Limb (tissue), 2 donors: ENCODE data around the gene SLC13A1.
"Not testable (repeated sequence)": the region's sequence is repeated elsewhere in the genome, so short reads cannot be mapped to it uniquely, and the experiment has no call there.

Experiments
- DNase-seq, 2 donors: peaks; one replicate each; pipeline ENCODE4 v3.0.0-alpha.2; 2016; ENCODE audit errors: extremely low spot score in 2 of 2

The SLC13A1 gene, protein sequence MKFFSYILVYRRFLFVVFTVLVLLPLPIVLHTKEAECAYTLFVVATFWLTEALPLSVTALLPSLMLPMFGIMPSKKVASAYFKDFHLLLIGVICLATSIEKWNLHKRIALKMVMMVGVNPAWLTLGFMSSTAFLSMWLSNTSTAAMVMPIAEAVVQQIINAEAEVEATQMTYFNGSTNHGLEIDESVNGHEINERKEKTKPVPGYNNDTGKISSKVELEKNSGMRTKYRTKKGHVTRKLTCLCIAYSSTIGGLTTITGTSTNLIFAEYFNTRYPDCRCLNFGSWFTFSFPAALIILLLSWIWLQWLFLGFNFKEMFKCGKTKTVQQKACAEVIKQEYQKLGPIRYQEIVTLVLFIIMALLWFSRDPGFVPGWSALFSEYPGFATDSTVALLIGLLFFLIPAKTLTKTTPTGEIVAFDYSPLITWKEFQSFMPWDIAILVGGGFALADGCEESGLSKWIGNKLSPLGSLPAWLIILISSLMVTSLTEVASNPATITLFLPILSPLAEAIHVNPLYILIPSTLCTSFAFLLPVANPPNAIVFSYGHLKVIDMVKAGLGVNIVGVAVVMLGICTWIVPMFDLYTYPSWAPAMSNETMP

DNA sequence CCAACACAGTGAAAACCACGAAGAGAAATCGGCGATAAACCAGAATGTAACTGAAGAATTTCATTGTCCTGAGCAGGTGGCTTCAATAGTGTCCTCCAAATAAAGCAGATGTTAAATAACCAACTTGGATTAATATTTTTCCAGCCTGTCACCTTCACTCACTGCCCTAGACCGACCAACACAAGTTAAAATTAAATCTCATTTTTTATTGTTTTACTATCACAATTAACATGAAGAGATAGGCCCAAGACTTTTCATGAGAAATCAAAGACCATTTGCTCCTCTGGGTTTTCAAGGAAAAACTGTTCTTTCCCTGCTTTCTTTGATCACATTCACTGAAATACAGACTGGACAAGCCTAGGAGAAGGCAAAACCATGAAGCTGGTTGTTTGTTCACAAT lies at the start of gene SLC13A1:
TSS of gene SLC13A1 (minus strand) at position 87 of the 400 bp plus-strand sequence. CDS start at position 64, 23 bp downstream.
- no peak for DNase-seq

DNA sequence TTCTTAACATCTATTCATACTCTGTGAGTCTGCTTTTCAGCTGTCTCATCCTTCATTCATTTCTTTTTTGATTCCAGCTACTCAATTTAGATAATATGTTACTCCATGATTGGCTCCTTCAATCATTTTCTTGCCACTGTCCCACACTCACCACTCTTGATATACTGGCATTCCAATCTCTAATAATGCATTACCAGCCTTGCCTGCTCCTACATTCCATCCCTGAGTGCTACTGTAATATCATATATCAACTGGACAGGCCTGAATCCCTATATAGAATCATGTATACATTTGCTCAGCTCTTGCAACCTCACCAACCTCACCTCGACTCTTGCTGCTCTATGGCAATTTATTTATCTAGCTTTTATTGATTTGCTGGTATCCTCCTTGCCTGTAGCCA lies 45.0 kb upstream of the SLC13A1 start:
- no peak for DNase-seq

DNA sequence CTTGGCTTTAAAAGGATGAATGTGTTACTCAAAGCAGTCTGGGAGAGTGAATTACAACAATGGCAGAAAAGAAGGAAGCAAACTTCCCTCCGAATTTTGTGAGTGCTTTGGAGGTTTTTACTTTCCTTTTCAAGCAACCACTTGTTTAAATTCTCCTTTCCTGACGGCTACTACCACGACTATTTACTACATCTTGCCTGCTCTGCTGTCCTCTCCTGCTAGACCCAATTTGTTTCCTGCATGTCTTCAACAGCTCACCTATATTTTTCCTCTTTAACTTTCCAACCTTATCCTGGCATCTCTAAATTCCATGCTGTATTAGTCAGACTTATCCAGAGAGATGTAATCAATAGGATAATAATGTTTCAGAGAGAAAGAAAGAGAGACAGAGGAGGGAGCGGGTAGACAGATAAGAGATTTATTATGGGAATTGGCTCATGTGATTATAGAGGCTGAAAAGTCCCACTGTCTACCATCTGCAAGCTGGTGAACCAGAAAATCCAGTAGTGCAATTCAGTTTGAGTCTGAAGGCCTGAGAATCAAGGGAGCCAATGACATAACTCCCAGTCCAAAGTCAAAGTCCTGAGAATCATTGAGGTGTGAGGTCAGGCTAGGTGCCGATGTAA lies 42.8 kb upstream of the SLC13A1 start:
- DNase-seq: no peak

DNA sequence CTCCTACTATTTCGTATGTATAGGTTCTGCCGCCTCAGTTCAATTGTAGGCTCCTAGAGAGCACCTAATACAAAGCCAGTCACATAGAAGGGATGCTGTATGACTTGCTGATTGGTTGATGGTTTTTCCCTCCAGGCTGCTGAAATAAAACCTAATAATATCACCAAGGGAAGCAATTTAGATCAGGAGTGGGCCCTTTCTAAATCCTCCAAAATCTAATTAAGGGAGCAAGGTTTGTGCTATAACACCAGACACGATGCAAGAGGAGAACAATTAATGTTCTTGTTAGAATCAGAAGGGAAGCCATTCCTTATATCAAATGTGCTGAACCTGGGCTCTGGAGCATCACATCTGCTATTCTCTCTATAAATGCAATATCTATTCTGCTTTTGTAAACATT lies 42.0 kb upstream of the SLC13A1 start:
- DNase-seq: no peak

DNA sequence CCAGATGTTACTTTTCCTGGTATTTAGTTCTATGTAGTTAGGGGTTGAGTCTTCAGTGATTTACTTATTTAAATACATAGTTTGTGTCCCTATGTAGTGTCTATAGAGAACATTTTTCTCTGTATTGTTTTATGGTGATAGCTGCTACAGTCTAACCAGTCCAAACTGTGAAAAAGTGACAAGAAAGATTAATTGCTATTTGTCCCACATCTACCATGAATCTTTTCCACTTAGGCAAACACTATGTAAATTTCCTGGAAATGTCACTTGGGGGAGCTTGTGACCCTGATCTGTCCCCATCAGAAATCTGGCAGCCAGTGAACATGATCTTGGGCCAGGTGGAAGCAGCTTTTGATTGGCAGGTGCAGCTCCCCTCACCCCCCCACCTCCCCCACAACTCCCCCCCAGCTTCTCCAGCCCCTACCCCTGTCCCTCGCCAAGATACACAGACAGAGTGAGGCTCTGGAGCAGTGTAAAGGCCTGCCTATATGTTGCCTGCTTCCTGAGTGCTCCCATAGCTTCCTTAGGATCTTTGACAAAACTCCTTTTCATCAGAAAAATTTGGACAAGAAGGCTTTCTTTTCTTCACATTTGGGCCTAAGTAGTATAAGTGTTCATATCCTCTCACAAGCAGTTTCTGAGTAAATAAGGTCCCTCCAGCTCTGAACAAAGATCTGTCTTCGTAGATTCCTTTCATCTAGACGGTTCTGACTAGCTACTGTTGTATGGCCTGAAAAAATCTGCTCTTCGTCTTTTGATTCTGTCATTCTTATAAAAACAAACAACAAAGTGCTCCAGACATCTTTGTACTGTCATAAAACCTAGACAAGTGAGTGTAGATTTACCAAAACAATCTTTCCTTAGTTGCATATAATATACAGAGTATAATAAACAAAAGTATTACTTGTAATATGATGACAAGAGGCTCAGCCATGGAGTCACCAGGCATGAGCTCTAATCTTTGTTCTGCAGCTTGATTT lies 31.5 kb upstream of the SLC13A1 start:
- peak; percentile 24 to 45 for DNase-seq

DNA sequence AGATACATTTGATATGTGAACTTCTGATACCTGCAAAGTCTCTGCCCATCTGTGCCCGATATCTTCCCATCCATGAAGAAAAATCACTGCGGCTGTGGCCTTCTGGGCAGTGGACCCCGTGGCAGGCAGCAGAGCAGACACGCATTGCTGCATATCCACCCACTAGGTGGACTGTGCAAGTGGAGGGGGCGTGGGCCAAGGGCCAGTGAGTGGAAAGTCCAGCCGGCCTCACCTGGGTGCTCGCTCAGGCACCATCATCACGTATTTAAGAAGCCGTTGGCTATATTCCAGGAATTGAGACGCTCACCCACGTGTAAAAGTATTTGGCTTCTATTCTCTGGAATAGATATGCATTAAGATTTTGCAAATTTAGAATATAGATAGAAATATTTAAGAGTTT lies 30.8 kb upstream of the SLC13A1 start:
- DNase-seq: no peak

DNA sequence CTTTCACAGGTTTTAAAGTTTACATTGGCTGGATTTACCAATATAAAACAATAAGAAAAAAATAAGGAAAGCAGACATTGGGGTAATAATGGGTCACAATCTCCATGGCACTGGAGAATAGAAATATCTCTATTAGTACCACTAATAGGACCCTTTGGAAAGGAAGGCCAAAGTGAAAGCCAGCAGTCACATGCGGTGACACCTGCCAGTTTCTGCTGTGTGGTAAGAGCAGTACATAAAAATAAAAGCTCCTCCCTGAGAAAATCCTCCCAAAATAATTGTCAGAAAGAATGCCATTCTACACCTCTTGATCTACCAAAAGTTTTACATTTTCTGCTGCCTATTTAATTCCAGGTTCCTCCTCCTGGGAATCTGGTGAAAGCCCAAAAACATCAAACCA lies 30.4 kb upstream of the SLC13A1 start:
- DNase-seq: no peak

DNA sequence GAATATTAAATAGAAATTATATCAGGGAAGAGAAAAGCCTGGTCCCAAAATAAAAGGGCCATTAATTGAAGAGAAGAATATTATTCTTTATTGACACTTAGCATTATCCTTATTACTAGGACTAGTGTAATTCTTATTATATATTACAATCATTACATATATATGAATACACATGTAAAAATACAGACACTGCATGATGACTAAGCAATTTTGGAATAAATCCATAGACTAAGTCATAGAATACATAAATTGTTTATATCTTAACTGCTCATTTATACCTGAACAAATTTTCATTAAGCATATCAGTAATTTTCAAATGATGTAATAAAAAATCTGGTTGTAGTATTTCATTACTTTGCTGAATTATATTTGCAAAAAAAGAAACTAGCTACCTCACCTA lies 29.7 kb upstream of the SLC13A1 start:
- DNase-seq: no peak

DNA sequence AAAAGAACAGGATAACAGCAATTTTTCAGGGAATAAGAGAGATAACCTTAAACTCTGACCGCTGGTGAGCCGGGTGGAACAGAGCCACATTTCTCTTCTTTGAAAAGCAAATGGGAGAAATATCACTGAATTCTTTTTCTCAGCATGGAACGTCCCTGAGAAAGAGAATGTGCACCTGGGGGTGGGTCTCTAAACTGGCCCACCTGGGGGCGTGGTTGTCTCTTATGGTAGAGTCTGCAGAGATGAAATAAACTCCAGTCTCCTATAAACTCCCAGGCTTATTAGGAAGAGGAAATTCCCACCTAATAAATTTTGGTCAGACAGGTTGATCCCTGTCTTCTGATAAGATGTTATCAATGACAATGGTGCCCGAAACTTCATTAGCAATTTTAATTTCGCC lies 27.9 kb upstream of the SLC13A1 start:
- DNase-seq: not testable (repeated sequence)

DNA sequence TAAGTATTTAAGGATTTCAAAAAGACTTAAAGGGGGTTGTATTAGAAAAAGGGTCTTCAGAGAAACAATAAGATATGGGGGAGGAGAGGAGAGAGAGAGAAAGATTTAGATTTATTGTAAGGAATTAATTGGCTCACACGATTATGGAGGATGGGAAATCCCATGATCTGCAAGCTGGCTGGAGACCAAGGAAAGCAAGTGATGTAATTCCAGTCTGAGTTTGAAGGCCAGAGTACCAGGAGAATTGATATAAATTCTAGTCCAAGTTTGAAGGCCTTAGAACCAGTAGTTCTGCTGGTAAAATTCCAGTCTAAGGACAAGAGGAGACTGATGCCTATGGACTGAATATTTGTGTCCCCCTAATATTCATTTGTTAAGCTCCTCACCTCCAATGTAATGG lies 20.6 kb upstream of the SLC13A1 start:
- no peak for DNase-seq

DNA sequence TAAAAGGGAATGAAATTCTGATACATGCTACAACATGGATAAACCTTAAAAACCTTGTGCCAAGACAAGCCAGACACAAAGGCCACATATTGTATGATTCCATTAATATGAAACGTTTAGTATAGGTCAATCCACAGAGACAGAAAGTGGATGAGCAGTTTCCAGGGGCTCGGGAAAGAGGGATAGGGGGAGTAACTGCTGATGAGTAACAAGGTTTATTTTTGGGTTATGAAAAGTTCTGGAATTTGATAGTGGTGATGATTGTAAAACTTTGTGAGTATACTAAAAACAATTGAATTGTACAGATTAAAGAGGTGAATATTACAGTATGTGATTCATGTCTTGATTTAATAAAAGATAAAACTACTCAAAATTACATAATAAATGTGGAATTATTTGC lies 19.1 kb upstream of the SLC13A1 start:
- no peak for DNase-seq

DNA sequence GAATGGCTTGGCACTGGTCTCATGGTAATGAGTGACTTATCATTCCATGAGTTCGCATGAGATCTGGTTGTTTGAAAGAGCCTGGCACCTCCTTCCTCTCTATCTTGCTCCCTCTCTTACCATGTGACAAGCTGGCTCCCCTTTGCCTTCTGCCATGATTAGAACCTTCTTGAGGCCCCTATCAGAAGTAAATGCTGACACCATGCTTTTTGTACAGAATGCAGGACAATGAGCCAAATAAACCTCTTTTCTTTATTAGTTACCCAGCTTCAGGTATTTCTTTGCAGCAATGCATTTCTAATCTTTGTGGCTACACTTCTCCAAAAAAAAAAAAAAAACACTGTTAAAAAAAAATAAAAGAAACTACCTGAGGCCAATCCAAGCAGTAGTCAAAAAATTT lies 17.1 kb upstream of the SLC13A1 start:
- DNase-seq: no peak

DNA sequence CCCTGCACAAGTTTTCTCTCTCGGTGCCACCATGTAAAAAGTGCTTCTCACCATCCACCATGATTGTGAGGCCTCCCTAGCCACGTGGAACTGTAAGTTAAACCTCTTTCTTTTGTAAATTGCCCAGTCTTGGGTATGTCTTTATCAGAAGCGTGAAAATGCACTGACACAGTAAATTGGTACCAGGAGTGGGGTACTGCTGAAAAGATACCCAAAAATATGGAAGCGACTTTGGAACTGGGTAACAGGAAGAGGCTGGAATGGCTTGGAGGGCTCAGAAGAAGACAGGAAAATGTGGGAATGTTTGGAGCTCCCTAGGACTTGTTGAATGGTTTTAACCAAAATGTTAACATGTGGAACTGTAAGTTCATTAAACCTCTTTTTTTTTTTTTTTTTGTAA lies 15.6 kb upstream of the SLC13A1 start:
- no peak for DNase-seq

DNA sequence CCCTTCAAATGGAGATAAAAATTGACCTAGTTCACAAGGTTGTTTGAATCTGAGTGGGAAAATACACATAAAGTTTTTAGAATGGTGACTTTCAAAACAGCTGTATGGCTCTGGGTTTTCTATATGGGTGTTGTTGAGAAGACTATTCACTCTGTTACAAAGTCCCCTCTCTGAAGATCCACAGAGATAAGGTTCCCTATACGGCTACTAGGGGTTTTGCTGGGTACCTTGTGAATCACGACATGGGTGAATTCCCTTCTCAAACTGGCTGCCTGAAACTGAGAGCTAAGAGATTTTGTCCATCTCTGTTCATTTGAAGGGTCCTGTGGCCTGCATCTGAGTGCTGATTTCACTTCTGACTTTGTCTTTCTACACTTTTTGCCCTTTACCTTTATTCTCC lies 11.8 kb upstream of the SLC13A1 start:
- no peak for DNase-seq

DNA sequence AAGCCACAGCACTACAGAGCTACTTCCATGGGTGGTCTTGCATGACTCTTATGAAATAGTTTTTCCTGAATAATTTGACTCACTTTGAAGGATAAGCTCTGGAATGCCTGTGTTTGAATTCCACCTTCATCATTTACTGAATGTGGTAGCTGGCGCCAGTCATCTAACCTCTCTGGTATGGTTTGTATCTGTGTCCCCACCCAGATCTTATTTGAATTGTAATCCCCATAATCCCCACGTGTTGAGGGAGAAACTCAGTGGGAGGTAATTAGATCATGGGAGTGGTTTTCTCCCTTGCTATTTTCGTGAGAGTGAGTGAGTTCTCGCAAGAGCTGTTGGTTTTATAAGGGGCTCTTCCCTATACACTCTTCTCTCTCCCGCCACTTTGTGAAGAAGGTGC lies 11.2 kb upstream of the SLC13A1 start:
- DNase-seq: no peak

DNA sequence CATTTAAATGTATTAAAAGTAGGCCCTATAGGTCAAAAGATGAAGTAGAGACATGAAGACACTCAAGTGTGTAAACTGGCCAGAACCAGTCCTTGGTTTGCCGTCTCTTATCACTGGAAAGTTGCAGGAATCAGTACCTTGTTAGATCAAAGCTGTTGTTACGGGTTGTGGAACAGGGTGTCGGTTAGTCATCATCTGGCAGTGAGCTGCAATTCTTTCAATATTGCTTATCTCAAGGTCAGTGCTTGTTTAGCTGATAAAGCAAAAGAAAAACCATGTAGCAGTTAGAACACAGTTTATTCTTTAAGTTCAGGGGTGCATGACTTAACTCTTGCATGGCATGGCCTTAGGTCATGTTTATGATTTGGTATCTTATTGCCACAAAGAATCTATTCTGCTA lies 10.0 kb upstream of the SLC13A1 start:
- no peak for DNase-seq

DNA sequence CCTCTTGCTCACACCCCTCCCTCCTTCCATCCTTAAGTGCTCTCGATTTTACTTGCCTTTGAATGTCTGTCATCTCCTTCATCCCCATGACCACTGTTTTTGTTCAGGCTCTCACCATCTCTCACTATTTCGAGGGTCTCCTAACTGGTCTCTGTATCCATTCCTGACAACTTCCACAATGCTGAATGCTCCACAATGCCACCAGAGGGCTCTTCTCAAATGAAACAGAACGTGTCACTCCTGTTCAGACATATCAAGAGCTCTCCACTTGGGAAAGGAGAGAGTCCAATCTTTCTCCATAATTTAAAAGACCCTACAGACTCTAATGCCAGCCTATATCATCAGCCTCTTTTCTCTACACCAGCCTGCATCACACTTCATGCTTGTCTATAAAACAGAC lies 9.0 kb upstream of the SLC13A1 start:
- no peak for DNase-seq

DNA sequence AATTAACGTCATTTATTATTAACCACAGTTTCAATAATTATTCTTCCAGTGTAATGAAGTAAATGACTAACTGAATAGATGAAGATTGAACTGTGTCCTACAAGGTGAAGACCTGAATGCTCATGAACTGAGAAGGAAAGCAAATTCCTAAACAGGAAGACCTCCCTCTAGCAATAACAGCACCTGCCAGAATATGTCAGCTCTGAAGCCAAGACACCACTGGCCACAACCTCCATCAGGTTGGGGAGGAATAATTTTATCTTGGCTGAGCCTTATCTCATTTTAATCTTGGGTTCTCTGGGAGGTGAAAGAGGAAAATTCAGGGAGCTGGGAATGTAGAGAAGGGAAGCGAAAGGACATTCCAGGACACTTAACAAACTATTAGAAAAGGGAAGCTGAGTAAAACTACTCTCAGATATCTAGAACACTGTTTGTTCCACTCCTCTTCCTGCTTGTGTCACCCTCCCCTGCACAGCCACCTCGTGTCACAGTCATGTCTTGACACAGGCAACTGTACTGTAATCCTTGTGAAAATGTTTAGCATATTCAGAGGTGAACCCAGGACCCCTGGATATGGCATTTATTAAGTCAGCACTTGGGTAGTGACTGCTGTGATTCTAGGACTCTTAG lies 4.6 kb upstream of the SLC13A1 start:
- DNase-seq: no peak

DNA sequence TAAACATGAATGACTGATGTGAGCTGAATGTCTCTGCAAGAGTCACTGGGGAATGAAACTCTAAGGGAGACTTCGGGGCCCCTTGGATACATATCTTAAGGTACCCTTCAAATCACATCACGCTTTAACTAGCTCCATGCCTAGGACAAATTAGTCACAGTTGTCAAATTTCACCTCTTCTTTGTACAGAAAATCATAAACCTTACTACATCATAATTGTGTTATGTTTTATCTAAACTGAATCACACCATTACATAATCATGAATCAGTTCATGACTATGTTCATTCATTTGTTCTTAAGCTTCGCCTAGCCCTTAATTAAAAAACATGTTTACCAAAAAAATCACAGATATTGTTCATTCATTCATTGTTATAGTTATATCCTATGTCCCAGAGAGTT lies 2.1 kb upstream of the SLC13A1 start:
- no peak for DNase-seq

DNA sequence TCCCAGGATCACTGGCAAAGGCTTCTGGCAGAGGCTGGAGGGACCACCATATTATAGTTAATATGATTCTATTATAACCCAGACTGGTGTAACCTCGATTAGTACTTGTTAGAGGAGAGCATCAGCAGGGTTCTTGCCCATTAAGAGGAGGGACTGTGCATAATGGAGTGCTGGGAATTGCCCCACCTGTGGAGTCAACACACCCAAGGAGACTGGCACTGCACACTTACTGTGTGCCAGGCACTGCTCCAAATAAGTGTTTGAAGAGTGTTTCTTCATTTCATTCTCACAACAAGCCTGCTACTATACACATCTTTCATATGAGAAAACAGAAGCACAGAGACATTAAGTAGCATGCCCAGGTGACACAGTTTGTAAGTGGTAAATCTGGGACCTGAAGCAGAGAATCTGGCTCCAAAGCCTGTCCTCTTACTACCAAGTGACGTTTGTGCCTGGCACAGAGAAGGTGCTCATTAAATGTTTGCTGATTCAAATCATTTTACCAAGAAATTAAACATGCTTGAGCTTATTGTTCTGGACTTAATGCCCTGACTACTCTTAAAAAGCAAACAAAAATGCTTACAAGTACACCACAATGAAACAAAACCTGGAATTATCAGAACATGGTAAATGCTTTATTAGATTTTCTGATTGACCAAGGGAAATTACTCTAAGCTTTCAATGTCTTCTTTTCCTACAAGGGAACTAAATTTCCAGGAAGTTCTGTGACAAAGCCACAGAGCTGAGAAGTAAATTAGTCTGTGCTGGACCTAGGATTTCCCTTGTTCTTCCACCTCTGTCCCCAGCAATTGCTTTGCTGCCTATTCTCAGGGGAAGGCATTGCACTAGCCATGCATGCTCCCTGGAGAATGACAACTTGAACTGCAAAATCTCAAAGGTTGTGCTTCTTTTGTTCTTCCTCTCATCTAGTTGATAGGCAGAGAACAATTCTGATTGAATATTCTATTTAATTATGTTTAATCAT lies 809 bp downstream of the SLC13A1 start:
- no peak for DNase-seq
